GM21390 (cell line): ENCODE measurements around the gene FAM163A.
"Not testable (repeated sequence)": the region's sequence is repeated elsewhere in the genome, so short reads cannot be mapped to it uniquely, and the experiment has no call there.

ENCODE experiments used
- ATAC-seq: cut with Tn5 transposase; IDR thresholded peaks from one replicate; pipeline ENCODE4 v1.9.1; 2021; ENCODE audit not compliant: unreplicated experiment

Gene FAM163A

GRCh38 chr1:179836686-179837445 is 93.8 kb downstream of the FAM163A start:
- ATAC-seq, result not testable (repeated sequence)

DNA sequence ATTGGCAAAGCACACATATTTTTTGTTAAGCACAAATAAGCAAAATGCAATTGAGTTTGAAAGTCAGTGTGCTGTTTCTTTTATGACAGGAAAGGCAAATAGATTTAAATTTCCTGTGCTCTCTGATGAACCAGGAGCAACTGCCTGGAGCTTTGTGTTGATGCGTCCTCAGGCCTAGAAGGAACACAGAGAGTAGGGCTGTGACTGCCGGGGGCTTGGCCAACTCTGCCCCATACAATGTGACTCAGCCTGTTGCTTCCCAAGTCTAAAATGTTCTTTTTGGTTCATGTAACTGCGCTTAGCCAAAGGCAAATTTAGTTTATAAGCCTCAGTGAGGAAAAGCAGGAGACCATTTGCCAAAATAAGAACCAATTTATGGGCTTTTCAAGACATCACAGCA is 97.0 kb downstream of the FAM163A start:
- no peak for ATAC-seq

DNA sequence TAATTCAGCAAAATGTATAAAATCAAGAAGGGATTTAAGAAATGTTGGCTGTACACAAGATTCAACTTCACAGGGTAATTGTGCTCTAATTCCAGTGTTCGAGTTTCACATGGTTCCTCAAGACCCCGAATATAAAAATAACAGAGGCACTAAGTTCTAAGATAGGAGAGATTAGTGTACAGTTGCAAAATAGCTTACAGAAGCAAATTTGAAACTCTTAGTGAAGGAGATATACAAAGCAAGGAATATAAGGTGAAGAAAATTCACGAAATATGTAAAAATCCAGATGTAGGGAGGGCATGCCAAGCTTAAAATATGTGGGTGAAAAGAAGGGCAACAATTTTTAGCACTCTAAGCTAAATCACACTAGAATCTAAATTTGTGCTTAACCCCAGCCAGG is 105.1 kb downstream of the FAM163A start:
- no peak for ATAC-seq

DNA sequence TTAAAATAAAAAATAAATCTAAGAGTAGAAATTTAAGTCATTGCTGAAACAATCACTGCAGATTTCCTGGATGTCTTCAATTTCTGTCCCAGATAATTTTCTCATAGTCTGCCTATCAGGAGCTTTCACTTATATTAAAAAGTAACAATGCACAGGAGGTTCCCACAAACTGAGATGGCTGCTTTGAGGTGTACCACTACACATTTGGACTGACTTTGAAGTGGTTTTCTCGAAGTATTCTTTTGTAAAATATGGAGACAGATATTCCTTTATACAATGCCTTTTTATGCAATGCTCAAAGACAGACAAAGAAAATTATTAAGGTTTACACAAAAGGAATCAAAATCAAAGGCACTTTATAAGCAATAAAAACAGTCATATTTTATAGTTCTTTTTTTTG is 110.0 kb downstream of the FAM163A start:
- no peak for ATAC-seq

- not testable (repeated sequence) for ATAC-seq
These were observed 112.7 kb downstream of the FAM163A start for GRCh38 chr1:179855831-179856230.

DNA sequence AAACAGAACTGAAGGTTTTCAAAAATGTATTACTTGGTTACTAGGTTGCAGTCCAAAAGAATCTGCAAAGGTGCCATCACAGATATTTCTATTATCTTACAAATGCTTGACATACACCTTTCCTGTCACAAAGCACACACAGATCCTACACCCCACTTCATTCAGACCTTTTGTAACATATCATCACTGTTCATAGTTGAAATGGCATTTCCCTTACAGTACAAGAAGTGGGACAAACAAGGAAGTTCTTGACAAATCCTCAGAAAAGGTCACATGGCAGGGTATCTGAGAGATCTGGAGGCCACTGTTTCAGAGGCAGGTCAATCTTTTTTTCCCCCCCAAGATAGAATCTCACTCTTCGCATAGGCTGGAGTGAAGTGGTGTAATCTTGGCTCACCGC is 113.2 kb downstream of the FAM163A start:
- ATAC-seq, result no peak

- no peak for ATAC-seq
These were observed 113.9 kb downstream of the FAM163A start for GRCh38 chr1:179857009-179857408.

GRCh38 chr1:179860652-179861051 is 117.6 kb downstream of the FAM163A start:
- ATAC-seq, result no peak

DNA sequence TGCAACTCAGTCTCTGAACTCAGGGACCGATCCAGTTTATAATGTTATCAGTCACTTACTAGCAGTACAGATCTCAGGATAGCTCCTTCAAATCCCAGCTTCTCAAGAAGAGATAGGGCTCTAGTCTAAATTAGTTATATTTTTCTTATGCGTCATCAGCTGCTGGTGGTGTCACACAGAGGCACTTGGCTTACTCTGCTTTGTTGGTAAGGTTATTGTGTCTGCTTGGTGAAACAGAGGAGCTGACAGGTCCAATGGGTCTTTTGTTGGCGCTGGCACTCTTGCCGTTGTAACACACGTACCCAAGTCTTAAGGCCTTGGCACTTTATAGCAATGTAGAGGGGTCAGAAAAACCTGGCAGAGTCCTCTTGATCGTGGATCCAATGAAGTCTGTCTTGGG is 122.3 kb downstream of the FAM163A start:
- no peak for ATAC-seq
